Neuronal stem cell (in vitro differentiated cells): ENCODE measurements around the gene SLC16A7.

Experiments
- DNase-seq: peaks from one replicate; pipeline ENCODE4 v3.0.0-alpha.2; 2013; ENCODE audit warnings: low spot score
- H2AFZ ChIP-seq: one replicate; pipeline ENCODE4 v1.6.1; 2013; ENCODE audit warnings: mild to moderate bottlenecking, low read length, inconsistent platforms
- H2AK5ac ChIP-seq: 2 replicates; pipeline ENCODE4 v1.6.1; 2013; ENCODE audit warnings: low read depth, mild to moderate bottlenecking, inconsistent platforms, low read length, moderate library complexity, mixed read lengths
- H2BK120ac ChIP-seq: 2 replicates; pipeline ENCODE4 v1.6.1; 2013; ENCODE audit warnings: low read depth, mild to moderate bottlenecking, inconsistent platforms, low read length, moderate library complexity, mixed read lengths
- H2BK12ac ChIP-seq: one replicate; pipeline ENCODE4 v1.6.1; 2013; ENCODE audit warnings: low read length, inconsistent platforms
- H2BK15ac ChIP-seq: 2 replicates; pipeline ENCODE4 v1.6.1; 2013; ENCODE audit warnings: mild to moderate bottlenecking, low read length, inconsistent platforms, mixed read lengths
- H2BK5ac ChIP-seq: one replicate; pipeline ENCODE4 v1.6.1; 2013; ENCODE audit warnings: inconsistent platforms, mild to moderate bottlenecking, low read length, moderate library complexity
- H3K14ac ChIP-seq: one replicate; pipeline ENCODE4 v1.6.1; 2013; ENCODE audit warnings: low read length, inconsistent platforms
- H3K18ac ChIP-seq: 2 replicates; pipeline ENCODE4 v1.6.1; 2013; ENCODE audit warnings: low read length, inconsistent platforms
- H3K23ac ChIP-seq: 2 replicates; pipeline ENCODE4 v1.6.1; 2013; ENCODE audit warnings: low read depth, mild to moderate bottlenecking, mixed read lengths, low read length, inconsistent platforms; ENCODE audit not compliant: poor library complexity
- H3K27ac ChIP-seq: replicated peaks from 3 replicates; pipeline ENCODE4 v1.5.1; 2013; ENCODE audit warnings: low read length, inconsistent platforms
- H3K27me3 ChIP-seq, 3 experiments: 2 replicates each; pipeline ENCODE4 v1.6.1; 2013; ENCODE audit warnings: low read length in 3 of 3, mild to moderate bottlenecking in 2 of 3, inconsistent platforms in 1 of 3, low read depth in 1 of 3, mixed read lengths in 1 of 3, moderate library complexity in 1 of 3; ENCODE audit not compliant: control insufficient read depth in 3 of 3, insufficient read depth in 3 of 3
- H3K36me3 ChIP-seq, 2 donors: replicated peaks in 1 of 2; 2 replicates each; pipeline ENCODE4 v1.6.1; 2013; ENCODE audit warnings: low read length in 2 of 2; ENCODE audit not compliant: control insufficient read depth in 2 of 2, insufficient read depth in 2 of 2
- H3K4ac ChIP-seq: 2 replicates; pipeline ENCODE4 v1.6.1; 2013; ENCODE audit warnings: inconsistent platforms, mild to moderate bottlenecking, low read length, moderate library complexity
- H3K4me1 ChIP-seq, 2 donors: 1 replicate in 1 of 2; 2 replicates in 1 of 2; pipeline ENCODE4 v1.6.1; 2013; ENCODE audit warnings: low read length in 2 of 2, low read depth in 1 of 2; ENCODE audit not compliant: control insufficient read depth in 2 of 2, insufficient read depth in 1 of 2
- H3K4me2 ChIP-seq: one replicate; pipeline ENCODE4 v1.6.1; 2013; ENCODE audit warnings: mild to moderate bottlenecking, low read length, inconsistent platforms; ENCODE audit not compliant: insufficient read depth, poor library complexity, severe bottlenecking
- H3K4me3 ChIP-seq, 2 donors: 2 replicates each; pipeline ENCODE4 v1.5.1; 2013; ENCODE audit warnings: low read length in 2 of 2, mild to moderate bottlenecking in 2 of 2, inconsistent platforms in 1 of 2, moderate library complexity in 1 of 2
- H3K79me1 ChIP-seq: one replicate; pipeline ENCODE4 v1.6.1; 2013; ENCODE audit warnings: low read depth, mild to moderate bottlenecking, inconsistent platforms, low read length, moderate library complexity
- H3K9ac ChIP-seq: one replicate; pipeline ENCODE4 v1.6.1; 2013; ENCODE audit warnings: mild to moderate bottlenecking, low read depth, low read length, inconsistent platforms; ENCODE audit not compliant: poor library complexity
- H3K9me3 ChIP-seq, 2 donors: replicated peaks in 1 of 2; 2 replicates each; pipeline versions ENCODE3 to v1.6.1; 2013; ENCODE audit warnings: low read length in 2 of 2, mild to moderate bottlenecking in 2 of 2, inconsistent platforms in 1 of 2, low read depth in 1 of 2, mixed read lengths in 1 of 2, moderate library complexity in 1 of 2; ENCODE audit not compliant: control insufficient read depth in 2 of 2, insufficient read depth in 1 of 2
- H4K8ac ChIP-seq: one replicate; pipeline ENCODE4 v1.6.1; 2013; ENCODE audit warnings: low read depth, mild to moderate bottlenecking, inconsistent platforms, low read length, moderate library complexity
- H4K91ac ChIP-seq: one replicate; pipeline ENCODE4 v1.6.1; 2013; ENCODE audit warnings: low read length, low read depth, mild to moderate bottlenecking, inconsistent platforms; ENCODE audit not compliant: poor library complexity
- WGBS, 2 donors: extraction: QIAGEN DNeasy Blood & Tissue Kit; methylation state at CpG; one replicate each; pipeline ENCODE4 v1.1.7; 2013; ENCODE audit warnings: missing lambda C conversion rate in 2 of 2, mixed read lengths in 1 of 2; ENCODE audit not compliant: insufficient read length in 2 of 2, insufficient replicate concordance in 1 of 2; ENCODE audit errors: extremely low coverage in 2 of 2; 5-methylcytosine and 5-hydroxymethylcytosine counted together

The SLC16A7 gene

DNA sequence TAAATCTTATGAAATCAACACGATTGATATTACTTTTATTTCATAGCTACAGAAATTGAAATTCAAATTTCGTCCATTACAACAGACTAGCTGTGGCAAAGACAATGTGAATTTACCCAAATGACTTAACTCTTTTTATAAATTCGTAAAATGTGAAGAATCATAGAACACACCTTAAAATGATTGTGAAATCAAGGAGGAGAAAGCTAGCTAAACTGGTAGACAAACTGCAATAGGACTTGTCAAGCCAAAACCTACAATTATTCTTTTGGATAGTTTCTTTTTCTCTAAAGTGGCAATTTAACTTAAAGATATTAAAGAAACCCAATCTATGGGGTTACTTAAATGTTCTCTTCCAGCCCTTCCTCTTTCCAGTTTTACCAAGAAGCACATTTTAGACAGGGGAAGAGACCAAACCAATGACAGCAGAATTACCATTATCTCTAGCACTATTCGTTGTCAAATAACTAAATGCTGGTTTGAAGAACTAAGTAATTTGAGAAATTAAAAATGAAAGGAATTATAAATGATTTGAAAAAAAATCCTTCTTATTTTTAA is 807 bp upstream of the SLC16A7 start:
- H3K4me2 ChIP-seq, result peak overlapping the region; percentile 79
- peaks cover 0 to 18% (median 0%) of the 10 kb centered on the region in 3 experiments for H3K27me3 ChIP-seq
- H3K14ac ChIP-seq, result no peak overlapping the region
- H3K79me1 ChIP-seq, result no peaks in the 10 kb centered on the region
- no peak overlapping the region for H4K91ac ChIP-seq
- peaks cover 4 to 5% of the 10 kb centered on the region in 2 donors for H3K4me1 ChIP-seq
- no peak overlapping the region for H3K23ac ChIP-seq
- no peak overlapping the region for H3K9ac ChIP-seq
- no peak overlapping the region for H3K4ac ChIP-seq
- peak overlapping the region in 1 of 2 donors; percentile 47 for H3K4me3 ChIP-seq
- no CpG with 5 or more reads among the region's 4 CpGs for WGBS, 2 donors
- H3K36me3 ChIP-seq, result no peaks in the 10 kb centered on the region
- H2BK5ac ChIP-seq, result no peak overlapping the region
- H3K18ac ChIP-seq, result no peak overlapping the region
- H2BK120ac ChIP-seq, result no peak overlapping the region
- H3K9me3 ChIP-seq, result no peaks in the 10 kb centered on the region
- peak overlapping the region; percentile 90 for H2AFZ ChIP-seq
- H2BK12ac ChIP-seq, result no peak overlapping the region
- H2BK15ac ChIP-seq, result no peak overlapping the region
- no peak overlapping the region for H3K27ac ChIP-seq
- H2AK5ac ChIP-seq, result no peak overlapping the region
- H4K8ac ChIP-seq, result no peak overlapping the region
- no peak for DNase-seq

DNA sequence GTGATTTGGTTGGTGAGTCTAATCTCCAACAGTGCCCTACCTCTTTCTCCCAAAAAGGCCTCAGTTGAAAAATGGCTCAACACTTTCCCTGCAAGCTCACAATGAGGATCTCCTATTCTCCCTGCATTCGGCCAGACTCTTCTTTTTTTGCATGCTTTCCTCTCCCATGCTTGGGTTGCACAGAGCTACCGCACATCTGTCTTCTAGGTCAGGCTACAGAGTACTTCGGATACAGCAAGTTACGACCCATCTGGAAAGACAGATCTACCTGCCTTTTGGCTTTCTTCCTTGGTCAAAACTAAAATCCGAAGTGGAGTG is 305 bp upstream of the SLC16A7 start:
- no peak overlapping the region for H3K9ac ChIP-seq
- peak overlapping the region; percentile 47 to 81 for H3K4me3 ChIP-seq
- H3K18ac ChIP-seq, result no peak overlapping the region
- DNase-seq, result no peak
- H2AK5ac ChIP-seq, result no peak overlapping the region
- H4K8ac ChIP-seq, result no peak overlapping the region
- H2BK5ac ChIP-seq, result no peak overlapping the region
- H2BK15ac ChIP-seq, result no peak overlapping the region
- H2BK120ac ChIP-seq, result no peak overlapping the region
- peaks cover 0 to 18% (median 0%) of the 10 kb centered on the region in 3 experiments for H3K27me3 ChIP-seq
- H3K79me1 ChIP-seq, result no peaks in the 10 kb centered on the region
- no peak overlapping the region for H3K4ac ChIP-seq
- H4K91ac ChIP-seq, result no peak overlapping the region
- H3K23ac ChIP-seq, result no peak overlapping the region
- no peak overlapping the region for H3K27ac ChIP-seq
- no peak overlapping the region for H2BK12ac ChIP-seq
- no peaks in the 10 kb centered on the region for H3K9me3 ChIP-seq
- WGBS, 2 donors, result no CpG with 5 or more reads among the region's 5 CpGs
- H3K4me1 ChIP-seq, result peaks cover 4 to 5% of the 10 kb centered on the region in 2 donors
- peak overlapping the region; percentile 90 for H2AFZ ChIP-seq
- H3K4me2 ChIP-seq, result peak overlapping the region; percentile 79
- H3K14ac ChIP-seq, result no peak overlapping the region
- no peaks in the 10 kb centered on the region for H3K36me3 ChIP-seq

- Histone ChIP-seq H2BK120ac (no peak overlapping the region), H3K4me3 (no peak overlapping the region), H3K4me2 (peak overlapping the region; percentile 95), H3K36me3 (no peaks in the 10 kb centered on the region), H3K4ac (no peak overlapping the region), H4K91ac (no peak overlapping the region), H3K18ac (no peak overlapping the region), H2AFZ (no peak overlapping the region), H2BK12ac (no peak overlapping the region), H3K9ac (no peak overlapping the region), H3K27ac (no peak overlapping the region), H2BK15ac (no peak overlapping the region), H3K23ac (no peak overlapping the region), H3K14ac (no peak overlapping the region), H2AK5ac (no peak overlapping the region), H3K4me1 (peaks cover 4 to 5% of the 10 kb centered on the region in 2 donors), H3K27me3 (peaks cover 0 to 18% (median 0%) of the 10 kb centered on the region in 3 experiments), H2BK5ac (no peak overlapping the region), H3K9me3 (no peaks in the 10 kb centered on the region), H3K79me1 (no peaks in the 10 kb centered on the region), H4K8ac (no peak overlapping the region)
- WGBS, 2 donors, result no CpG with 5 or more reads among the region's 2 CpGs
- DNase-seq, result peak; percentile 2
Measured at GRCh38 chr12:59597385-59597781, 1.6 kb downstream of the SLC16A7 start.

- H3K18ac ChIP-seq, result no peak overlapping the region
- H2BK5ac ChIP-seq, result no peak overlapping the region
- H3K4ac ChIP-seq, result no peak overlapping the region
- H3K4me1 ChIP-seq, result peaks cover 0 to 5% of the 10 kb centered on the region in 2 donors
- no peak overlapping the region for H2BK120ac ChIP-seq
- H4K8ac ChIP-seq, result no peak overlapping the region
- H2AFZ ChIP-seq, result no peak overlapping the region
- H2AK5ac ChIP-seq, result no peak overlapping the region
- H3K9me3 ChIP-seq, result no peaks in the 10 kb centered on the region
- H3K9ac ChIP-seq, result no peak overlapping the region
- no peaks in the 10 kb centered on the region for H3K36me3 ChIP-seq
- H3K14ac ChIP-seq, result no peak overlapping the region
- peaks cover 0 to 11% (median 0%) of the 10 kb centered on the region in 3 experiments for H3K27me3 ChIP-seq
- H2BK12ac ChIP-seq, result no peak overlapping the region
- no peak overlapping the region for H3K27ac ChIP-seq
- no peak overlapping the region for H4K91ac ChIP-seq
- no peak for DNase-seq
- H3K4me3 ChIP-seq, result no peak overlapping the region
- no peak overlapping the region for H3K4me2 ChIP-seq
- H3K23ac ChIP-seq, result no peak overlapping the region
- no peaks in the 10 kb centered on the region for H3K79me1 ChIP-seq
- no peak overlapping the region for H2BK15ac ChIP-seq
Measured at GRCh38 chr12:59600171-59600570, 4.3 kb downstream of the SLC16A7 start.
